ENCODE measurements around the gene VASN.

DNA sequence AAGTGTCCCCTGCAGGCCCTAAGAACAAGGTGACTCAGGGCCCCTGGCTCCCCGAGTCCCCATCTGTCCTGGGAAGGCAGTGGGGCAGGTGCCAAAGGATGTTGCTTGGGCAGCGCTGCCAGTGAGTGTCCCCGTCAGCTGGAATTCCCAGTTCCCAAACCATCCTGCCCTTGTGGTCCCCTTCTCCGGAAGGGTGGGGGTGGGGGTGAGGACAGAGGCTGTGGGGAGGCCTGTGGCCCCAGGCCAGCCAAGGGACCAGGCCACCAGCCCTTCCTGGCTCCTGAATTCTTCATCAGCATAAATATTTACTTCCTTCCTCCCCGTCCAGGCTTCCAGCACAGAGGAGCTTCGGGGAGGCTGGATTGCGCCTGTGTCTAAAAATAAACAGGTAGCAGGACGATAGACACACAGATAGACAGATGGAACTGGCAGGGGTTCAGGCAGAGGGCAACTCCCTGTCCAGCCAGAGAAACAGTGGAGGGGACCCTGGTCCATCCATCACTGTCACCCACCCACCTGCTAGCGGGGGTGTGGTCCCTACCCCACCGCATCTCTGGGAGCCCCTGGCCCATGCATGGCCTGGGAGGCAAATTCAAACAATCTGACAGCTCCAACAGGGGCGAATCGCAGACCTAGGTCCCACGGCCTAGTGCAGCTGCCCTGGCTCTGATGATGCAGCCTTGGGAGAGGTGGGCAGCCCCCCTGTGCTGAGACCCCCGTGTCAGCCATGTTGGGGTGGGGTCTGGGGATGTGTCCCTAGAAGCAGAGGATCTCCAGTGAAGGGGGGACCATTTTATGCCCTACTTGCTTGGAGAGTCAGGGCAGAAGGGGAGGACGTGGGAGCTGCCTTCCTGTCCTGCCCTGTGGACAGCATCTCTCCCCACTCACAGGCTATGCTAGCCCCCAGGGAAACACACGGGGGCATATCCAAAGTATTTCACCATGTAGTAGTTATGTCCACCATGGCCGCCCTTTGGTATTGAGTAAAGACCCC lies 42.6 kb upstream of the VASN start:
- TF ChIP-seq POLR2AphosphoS5 (IDR thresholded peaks at IDR 0.05; ENCODE audit: low read depth, low read length) (no peak), PAX5 (IDR thresholded peaks at IDR 0.05; ENCODE audit: insufficient read depth, low read length, severe bottlenecking) (no peak)

Data from GM12891 (cell line).